NCI-H524 (cell line): ENCODE data around the gene AMIGO1.
A peak's percentile ranks its signal among the peaks of the same experiment; 100 is the strongest.
"Not testable (repeated sequence)": the region's sequence is repeated elsewhere in the genome, so short reads cannot be mapped to it uniquely, and the experiment has no call there.

ENCODE experiments used
- DNase-seq, 2 experiments: peaks; one replicate each; lab custom pipeline; 2025; lab: John Stamatoyannopoulos, UW

The AMIGO1 gene

DNA sequence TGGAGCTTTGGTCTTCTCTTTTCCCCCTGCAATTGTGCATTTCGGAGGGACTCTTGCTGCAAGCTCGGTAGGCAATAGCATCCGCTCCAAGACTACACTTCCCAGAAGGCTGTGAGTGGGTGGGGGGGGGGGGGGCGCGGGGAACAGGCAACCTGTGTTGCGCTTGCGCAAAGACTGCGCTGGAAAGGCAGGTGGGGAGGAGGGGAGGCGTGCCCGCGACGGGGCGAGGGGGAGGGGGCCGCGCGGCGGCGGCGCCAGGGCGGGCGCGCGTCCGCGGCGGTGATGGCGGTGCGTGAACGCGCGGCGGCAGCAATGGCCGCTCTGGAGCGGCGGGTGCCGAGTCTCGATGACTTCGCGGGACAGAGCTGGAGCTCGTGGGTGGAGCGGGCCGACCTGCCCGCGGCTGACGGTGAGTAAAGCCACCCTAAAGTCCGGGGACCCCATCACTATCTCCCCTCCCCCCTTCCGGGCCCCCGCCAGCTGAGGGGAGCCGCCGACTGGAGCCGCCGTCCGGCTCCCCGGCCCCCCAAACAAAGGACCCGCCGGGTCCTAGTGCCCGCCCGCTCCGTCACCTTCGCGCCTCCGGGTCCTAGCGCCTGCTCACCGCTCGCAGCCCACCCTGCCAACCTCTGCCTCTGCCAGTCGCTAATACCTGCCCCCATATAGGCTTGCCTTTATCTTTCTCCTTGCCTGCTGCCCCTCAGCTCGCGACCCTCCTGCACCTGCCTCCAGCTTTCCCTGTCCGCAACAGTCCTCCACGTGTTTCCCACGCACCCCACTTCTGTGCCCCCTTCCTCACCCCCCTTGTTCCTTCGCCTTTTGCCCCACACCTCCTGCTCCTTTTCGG lies 25.6 kb downstream of the AMIGO1 start, which contains the start of gene ATXN7L2:
TSS of gene ATXN7L2 (plus strand) at position 234 of the 847 bp plus-strand sequence. CDS start at position 283, 49 bp downstream.
- DNase-seq = peak; percentile 73 to 88

DNA sequence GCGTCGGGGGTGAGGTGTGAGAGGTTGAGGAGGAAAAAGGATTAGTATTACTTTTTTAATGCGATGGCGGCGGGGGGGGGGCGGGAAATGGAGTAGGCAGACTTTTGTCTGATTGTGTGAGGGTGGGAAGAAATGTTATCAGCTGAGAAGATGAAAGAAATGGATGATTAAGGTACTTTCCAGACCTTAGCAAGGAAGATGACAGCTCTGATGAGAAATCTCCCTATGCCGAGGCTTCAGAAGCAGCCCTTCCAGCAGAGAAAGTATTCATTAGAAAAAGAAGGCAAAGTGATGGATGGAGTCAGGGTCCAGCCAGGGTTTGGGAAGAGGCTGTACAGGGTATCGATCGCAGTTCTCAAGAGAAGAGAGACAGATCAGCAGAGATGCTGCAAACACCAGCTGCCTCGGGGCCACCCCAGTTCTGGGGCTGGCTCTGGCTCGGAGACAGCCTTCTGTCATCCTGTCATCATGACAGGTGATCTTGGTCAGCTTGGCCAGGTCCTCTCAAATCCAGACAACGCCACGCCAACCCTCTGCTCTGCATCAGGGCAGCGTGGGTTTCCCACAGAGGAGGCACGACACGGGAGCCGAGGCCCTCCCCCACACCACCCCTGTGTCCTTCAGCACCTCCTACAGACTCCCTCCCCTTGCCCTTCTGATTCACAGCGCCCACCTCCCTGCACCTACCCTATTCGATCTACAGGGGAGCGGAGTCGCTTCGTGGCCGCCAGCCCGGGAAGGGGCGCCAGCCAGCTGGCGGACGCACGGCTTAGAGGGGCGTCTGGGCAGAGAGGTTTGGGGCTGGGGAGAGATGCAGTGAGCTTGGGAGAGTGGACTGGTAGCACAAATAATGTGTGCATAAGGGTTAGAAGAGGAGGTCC lies 26.5 kb downstream of the AMIGO1 start:
- DNase-seq = peak; percentile 55 to 88

DNA sequence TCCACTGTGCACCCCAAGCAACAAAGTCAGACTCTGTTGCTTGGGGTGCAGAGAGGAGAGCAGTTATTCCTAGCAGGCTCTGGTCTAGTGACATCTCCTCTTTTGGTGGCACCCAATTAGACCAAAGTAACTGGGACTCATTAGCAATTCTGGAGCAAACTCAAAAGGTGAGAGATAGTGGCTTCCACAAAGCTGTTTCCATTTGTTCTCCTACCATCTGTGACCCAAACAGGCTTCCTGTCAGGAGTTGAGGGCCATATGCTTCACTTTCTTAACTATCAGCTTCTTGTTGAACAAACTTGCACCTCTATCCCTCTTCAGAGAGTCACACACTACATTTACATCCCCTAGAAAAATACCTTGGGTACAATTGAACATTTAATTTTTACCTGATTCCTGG lies 27.3 kb downstream of the AMIGO1 start:
- DNase-seq = peak; percentile 8 to 56

DNA sequence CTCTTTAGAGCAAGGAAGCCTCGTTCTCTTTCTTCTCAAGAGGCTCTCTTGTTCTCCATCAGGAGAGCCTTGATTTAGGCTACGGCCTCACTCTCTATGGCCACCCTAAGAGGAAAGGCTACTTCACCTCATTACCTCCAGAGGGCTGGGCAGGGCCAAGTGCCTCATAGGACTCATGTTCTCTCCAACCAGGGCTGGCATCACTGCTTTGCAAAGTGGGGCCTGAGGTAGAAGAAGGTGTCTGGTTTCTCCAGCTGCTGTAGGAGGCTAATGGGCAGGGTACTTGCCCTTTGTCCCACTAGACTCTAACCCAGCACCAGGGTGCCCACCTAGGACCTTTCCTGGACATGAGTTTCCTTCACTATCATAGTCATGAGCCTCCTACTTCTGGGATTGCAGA lies 27.9 kb downstream of the AMIGO1 start:
- no peak for DNase-seq

DNA sequence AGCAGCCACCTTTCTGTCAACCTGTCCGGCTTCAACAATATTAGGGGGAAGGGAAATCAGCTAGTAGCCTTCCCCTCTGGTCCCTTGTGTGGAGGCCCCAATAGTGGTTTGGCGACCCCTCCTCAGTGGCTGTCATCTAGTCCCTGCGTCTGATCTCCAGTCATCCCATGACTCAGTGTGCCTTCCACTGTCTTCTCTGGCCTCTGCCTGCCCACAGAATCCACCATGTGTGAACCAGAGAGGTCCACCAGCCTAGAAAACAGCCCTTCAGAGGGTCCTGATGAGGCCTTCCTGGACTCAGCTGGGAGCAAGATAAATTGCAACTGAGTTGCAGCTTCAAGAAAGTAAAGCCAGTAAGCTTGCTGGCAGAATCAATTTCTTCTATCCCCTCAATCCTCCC lies 29.6 kb downstream of the AMIGO1 start:
- no peak for DNase-seq

DNA sequence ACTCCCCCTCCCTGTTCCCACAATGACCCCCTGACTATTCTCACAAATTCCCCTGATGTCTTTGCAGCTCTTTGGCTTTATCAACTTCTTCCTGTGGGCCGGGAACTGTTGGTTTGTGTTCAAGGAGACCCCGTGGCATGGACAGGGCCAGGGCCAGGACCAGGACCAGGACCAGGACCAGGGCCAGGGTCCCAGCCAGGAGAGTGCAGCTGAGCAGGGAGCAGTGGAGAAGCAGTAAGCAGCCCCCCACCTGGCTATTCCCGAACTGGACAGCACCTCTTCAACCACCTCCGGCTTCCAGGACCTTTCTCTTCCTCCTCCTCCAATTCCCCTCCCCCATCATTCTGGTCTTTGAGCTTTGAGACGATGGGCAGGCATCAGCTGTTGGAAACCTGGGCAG lies 30.2 kb downstream of the AMIGO1 start:
- DNase-seq = no peak

DNA sequence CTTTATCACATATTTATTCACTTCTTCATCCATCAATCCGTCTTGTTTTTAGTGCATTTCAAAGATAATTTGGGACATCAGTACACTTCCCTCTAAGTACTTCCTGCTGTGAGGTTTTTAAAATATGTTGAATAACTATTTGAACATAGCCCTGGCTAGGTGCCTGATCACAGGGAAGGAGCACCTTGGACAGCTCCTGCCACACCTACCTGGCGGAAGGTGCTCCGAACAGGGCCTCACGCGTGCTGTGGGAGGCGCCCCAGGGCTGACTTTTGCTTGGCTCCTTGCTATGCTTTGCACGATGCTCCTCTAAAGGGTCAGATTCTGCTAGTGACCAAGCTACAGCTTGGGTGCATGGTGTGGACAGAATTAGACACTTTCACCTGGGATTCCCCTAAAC lies 30.7 kb downstream of the AMIGO1 start:
- DNase-seq = no peak

DNA sequence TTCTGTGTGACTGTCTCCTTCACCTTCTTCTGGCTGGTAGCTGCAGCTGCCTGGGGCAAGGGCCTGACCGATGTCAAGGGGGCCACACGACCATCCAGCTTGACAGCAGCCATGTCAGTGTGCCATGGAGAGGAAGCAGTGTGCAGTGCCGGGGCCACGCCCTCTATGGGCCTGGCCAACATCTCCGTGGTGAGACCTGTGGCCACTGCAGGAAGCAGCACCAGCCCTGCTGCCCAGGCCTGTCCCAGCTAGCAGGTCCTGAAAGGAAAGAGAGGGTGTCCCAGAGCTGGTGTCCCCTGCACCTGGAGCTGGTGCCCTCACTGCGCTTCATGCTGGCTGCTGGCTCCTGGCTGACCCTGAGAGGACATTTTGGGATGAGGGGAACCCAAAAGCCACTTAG lies 31.7 kb downstream of the AMIGO1 start:
- DNase-seq = no peak

DNA sequence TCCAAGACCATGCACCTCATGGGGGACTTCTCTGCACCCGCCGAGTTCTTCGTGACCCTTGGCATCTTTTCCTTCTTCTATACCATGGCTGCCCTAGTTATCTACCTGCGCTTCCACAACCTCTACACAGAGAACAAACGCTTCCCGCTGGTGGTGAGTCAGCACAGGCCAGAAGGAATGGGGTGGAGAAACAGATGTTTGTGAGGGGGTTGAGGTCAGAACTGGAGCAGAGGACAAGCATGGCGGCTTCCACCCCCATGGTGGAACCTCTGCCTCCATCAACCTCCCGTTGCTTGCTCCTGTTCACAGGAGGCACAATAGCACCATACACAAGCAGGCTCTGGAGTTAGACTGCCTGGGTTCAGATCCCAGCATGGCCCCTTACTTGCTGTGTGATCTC lies 32.7 kb downstream of the AMIGO1 start:
- no peak for DNase-seq

DNA sequence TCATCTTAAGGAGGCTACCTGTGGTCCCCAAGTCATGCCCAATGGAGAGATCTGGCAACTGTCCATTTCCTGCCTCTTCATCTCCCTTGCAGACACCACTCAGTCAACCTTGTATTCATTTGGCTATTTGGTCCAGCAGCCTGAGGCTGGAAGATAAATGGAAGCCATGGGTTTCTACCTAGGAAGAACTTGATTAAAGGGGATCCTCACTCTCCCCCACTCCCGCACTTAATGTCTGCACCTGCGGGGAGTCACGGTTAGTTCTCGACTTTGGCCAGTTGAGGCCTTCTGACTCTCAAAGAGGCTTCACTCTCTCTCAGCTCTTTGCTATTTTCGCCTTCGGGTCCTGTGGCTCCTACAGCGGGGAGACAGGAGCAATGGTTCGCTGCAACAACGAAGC lies 34.3 kb downstream of the AMIGO1 start:
- DNase-seq = no peak

DNA sequence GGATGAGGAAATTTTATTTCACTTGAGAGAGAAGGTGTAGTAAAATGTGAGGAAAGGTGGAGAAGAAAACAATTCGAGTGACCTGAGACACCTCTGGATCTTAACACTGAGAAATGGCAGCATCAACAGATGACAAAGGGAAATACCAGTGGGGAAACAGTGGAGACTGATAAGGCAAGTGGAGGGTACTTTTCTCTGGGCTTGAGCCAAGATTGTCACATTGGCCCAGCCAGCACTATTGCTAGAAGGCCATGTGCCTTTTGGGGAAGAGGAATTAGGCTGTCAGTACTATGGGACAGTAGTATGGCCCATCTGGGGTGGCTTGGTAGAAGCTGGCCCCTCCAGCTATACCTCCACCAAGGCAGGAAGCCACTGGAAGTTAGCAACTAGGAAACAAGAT lies 34.8 kb downstream of the AMIGO1 start:
- DNase-seq = no peak

DNA sequence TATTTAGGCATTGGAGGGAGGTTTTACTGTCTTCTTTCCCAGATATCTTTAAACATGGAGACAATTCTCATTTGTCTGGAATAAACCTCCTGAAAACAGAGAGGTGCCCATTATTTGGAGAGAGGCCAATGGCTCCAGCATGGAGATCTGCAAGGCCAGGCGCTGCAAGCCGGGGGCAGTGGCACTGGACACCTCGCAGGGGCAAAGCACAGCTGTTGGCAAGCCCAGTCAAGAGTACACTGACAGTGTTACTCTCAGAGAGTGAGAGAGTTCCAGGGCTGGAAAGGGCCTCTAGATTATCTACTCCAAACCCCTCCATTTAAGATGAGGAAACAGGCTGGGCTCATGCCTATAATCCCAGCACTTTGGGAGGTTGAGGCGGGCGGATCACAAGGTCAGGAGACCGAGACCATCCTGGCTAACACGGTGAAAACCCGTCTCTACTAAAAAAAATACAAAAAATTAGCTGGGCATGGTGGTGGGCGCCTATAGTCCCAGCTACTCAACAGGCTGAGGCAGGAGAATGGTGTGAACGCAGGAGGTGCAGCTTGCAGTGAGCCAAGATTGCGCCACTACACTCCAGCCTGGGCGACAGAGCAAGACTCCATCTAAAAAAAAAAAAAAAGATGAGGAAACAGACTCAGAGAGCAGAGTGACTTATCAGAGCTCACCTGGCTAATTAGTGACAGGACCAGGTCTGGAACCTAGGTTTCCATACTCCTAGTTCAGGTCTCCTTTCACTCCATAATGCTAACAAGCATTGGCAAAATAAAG lies 36.1 kb downstream of the AMIGO1 start:
- not testable (repeated sequence) for DNase-seq

DNA sequence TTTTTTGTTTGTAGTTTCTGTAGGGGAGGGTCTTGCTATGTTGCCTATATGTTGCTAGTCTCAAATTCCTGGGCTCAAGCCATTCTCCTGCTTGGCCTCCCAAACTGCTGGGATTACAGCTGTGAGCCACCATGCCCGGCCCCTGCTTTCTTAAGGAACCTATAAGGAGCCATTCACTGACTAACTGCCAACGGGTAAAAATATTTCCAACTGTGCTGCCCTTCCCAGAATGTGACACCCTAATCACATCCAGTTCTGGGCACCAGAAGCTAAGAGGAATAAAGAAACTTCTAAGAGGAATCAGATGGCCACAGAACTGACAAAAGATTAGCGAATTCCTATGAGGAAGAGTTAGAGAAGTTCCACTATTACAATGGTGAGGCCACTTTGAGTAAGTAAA lies 36.7 kb downstream of the AMIGO1 start:
- DNase-seq = no peak

DNA sequence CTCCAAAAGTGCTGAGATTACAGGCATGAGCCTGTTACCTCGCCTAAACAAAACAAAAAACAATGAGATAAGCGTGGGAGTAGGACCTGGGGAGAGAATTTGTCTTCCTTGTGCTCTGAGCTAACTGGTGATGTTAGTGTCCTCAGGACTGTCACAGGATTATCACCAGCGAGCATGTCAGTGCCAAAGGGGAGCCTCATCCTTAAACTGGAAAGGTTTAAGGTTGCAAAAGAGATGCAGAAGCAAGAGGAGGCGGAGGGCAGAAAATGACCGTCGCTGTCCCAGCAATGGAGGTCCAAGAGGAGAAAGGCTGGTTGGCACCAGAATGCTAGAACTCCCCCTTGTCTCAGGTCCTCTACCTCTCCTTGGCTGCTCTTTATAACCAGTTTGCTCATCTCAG lies 39.3 kb downstream of the AMIGO1 start:
- DNase-seq = no peak

DNA sequence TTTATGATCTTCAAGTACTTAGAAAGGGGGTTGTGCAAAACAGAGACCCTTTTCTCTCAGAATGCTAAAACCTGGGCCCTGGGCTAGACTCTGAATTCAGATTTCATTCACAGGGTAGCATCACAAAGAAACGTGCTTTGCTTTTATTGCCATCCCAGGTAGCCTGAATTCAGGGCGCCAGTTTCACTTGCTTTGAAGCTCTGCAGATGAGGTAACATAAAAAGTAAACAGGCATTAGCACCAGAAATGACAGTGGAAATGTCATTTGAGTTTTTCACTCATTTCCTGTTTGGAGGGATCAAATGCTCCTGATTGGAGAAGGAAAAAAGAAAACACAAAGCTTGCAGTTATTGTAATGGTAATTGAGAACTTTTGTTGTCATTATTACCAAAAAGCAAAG lies 40.6 kb downstream of the AMIGO1 start:
- no peak for DNase-seq

DNA sequence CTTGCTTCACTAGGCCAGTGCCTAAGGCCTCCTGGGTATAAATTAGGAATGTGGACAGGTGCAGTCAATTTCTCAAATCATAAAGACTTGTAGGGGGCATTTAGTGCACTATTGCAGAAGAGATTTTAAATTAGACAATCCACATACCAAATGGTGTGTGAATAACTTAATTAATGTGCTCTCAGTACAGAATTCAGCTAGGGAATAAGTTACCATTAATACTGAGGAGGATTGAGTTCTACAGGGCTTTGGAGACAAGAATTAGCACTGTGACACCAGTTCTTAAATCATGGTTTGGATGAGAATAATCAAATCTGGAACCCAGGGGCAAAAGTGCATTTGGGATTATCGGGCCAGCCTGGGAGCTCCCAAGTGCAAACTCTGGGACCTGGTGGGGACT lies 41.5 kb downstream of the AMIGO1 start:
- DNase-seq = no peak

DNA sequence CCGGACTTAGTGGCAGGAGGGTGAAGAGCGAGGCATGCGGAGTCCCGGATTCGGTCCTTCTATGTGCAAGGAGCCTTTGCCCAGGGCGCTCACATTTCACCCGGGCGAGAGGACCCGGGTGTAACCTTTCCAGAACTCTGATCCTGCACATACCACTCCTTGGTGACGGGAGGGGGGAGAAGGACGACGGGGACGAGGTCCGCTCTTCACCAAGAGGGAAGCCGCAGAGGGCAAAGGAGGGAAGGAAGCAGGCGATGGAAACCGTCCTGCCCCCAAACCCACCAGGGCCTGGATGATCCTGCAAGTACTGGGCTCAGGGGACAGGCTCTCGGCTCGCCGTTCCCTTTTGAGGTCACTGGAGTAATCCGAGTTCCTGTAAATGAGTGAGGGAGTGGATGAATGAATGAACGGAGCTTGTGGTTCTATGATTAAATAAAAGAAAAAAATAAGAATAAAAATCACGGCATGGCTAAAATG lies 42.2 kb downstream of the AMIGO1 start:
- no peak for DNase-seq

DNA sequence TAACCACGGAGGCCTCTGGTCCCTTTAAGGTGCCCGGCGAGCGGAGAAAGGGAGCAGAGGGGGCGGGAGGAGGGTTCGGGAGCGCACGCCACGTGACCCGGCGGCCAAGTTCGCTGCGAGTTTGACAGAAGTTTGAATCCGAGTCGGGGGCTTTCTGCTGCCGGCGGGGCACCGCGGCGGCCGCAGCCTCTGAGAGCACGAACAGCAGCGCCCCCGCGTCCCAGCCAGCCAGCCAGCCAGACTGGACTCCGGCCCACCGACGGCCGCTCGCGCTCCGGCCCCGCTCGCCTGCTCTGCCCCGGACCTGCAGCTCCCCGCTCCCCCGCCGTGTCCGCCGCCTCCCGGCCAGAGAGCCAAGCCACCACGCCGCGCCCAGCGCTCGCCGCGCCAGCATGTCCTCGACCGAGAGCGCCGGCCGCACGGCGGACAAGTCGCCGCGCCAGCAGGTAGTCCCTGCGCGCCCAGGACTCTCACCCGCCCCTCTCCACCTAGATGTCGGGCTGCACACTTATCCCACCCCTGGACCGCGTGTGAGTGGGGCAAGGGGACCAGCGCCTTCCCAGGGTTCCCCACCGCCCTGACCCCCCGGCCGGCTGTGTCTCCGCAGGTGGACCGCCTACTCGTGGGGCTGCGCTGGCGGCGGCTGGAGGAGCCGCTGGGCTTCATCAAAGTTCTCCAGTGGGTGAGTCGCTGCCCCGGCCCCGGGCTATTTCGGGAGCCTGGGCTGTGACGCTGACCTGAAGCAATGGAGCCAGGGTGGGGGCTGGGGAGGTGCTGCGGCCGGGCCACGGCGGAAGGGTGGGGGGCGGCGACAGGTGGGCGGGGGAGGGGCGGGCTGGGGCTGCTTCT lies 42.9 kb downstream of the AMIGO1 start, which contains the start of gene SYPL2:
TSS of gene SYPL2 (plus strand) at position 95 of the 849 bp plus-strand sequence. CDS start at position 393, 298 bp downstream.
- DNase-seq = peak in 1 of 2 experiments; percentile 24

DNA sequence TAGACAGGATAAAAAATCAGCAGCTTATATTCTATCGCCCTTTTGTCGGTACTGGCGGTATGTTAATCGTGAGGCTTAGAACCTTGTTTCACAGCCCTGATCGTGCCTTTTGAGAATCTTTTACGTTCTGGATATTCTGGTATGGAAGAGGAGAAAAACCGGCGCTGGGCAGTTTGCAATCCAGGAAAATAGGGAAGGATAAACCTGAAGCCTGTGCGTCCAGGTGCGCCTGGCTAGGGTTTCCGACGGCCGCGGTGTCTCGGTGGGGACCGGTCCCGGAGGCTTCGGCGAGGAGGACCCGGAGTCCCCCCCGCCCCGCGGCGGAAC lies 43.4 kb downstream of the AMIGO1 start:
- DNase-seq = peak; percentile 22

DNA sequence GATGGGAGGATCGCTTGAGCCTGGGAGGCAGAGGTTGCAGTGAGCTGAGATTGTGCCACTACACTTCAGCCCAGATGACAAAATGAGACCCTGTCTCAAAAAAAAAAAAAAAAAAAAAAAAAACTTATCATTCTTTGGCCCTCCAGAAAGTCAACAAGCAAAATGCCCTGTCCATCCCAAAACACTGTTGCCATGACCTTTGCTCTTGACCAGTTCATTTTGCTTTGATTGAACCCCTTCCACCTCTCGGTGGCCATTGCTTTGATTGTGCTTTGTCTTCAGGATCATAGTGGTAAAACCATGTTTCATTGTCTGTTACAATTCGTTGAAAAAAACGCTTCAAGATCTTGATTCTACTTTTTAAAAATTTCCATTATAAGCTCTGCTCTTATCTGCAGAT lies 51.7 kb downstream of the AMIGO1 start:
- no peak for DNase-seq

DNA sequence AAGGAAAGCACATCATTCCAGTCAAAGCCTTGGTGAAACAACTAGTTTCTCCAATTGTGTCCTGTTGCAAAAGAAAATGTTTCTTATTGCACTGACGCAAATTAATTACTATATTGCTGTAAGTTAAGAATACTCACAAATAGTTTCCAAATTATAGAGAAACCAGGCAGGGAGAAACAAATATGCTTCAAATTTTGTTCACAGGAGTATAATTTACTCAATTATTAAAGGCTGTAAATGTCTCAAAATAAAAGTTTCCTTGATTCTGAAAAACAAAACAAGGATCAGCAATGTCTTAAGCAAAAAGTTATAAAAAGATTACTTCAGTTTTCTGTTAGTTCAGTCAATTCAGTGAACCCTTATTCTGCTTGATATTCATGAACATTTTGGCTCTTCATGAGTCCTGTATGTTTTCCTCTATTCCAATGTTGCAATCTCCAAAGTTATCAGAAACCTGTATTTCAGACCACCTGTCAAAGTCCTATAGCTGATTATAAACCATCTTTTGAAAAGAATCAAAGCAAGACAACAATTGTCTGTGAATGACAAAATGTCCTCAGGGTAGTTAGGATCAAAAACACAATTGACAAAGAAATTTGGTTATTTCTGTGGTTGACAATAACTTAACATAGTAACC lies 54.9 kb downstream of the AMIGO1 start:
- no peak for DNase-seq
